Mammary microvascular endothelial cell (primary cell): Measurements from ENCODE around the gene FBXW11. TPM values are rescaled to one million over a fixed set of nuclear protein-coding genes. Genes with fewer than 3 reads are reported as not detected.

ENCODE experiments used
- total RNA-seq: library from RNA; depleted of rRNA; stranded (reverse); fragments of >200 nt; gene quantifications from 2 replicates; pipeline ENCODE4 v1.2.3, GENCODE V29; 2015

Gene FBXW11
- 35.5 and 36.2 TPM in 2 replicates for total RNA-seq

DNA sequence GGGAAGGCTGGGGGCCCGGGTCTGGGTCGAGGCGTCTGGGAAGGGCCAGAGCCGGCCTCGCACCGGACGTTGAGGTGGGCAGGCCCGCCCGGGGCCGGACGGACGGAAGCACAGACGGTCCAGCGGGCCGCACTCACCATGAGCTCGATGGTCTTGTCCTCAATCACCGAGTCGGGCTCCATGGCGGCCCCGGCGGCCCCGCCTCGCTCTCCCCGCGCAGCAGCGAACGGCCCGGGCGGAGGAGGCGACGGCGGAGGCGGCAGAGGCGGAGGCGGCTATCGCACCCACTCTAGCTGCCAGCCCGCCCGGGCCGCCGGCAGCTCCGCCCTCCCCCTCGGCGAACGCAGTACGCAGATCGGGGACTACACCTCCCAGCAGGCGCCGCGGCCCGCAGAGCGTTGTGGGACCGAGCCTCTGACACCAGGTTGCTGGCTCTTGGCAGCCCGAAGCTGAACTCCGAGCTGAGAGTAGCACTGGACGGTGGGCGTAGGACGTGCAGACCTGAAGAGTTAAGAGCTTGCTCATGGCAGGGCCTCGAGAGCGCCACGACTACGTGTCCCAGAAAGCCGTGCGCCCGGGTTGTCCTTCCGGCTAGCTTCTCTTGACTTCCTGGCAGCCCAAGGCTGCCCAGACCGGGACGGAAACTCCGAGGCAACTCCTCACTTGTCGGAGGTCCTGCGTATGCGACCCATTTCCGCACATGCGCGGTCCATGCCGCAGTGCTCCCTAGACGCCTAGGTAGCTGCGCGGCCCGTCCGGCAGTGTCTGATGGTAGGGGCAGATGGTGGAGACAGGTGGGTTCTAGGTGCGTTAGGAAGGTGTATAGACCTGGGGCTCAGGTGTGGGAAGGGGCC lies at the start of gene FBXW11:
Gene FBXW11, minus strand, starts transcription at position 318 of the 854 bp plus-strand sequence. Its CDS starts 136 bp downstream, at position 182.

Other genes with a start within 250 kb of the FBXW11 start
- not detected in 2 replicates for gene SMIM23, start 220.8 kb downstream of the FBXW11 start, total RNA-seq
- gene STK10, start 181.6 kb upstream of the FBXW11 start, total RNA-seq: 40.8 and 43.8 TPM in 2 replicates
- not detected in 2 replicates for gene EFCAB9, start 187.5 kb upstream of the FBXW11 start, total RNA-seq